Right atrium auricular region (tissue), 2 donors: ENCODE data around the gene CLDN6. TPM values are rescaled to one million over a fixed set of nuclear protein-coding genes. Genes with fewer than 3 reads are reported as not detected.

Experiments used
- DNase-seq: peaks from one replicate; pipeline ENCODE4 v3.0.0-alpha.2; 2019; ENCODE audit warnings: low spot score
- H3K27ac ChIP-seq, 2 donors: fragments of 200-600 bp; sonication (generic); 1 replicate in 1 of 2; 2 replicates in 1 of 2; pipeline ENCODE4 v1.5.1; 2016 to 2019
- H3K27me3 ChIP-seq, 2 donors: fragments of 200-600 bp; sonication (generic); one replicate each; pipeline versions ENCODE4 v1.5.1 to v1.6.0; 2017 to 2019
- H3K36me3 ChIP-seq: fragments of 200-600 bp; sonication (generic); one replicate; pipeline ENCODE4 v1.5.1; 2016
- H3K4me1 ChIP-seq, 2 donors: fragments of 200-600 bp; sonication (generic); one replicate each; pipeline versions ENCODE4 v1.5.1 to v1.6.0; 2017 to 2019
- H3K4me3 ChIP-seq, 2 donors: fragments of 200-600 bp; sonication (generic); 1 replicate in 1 of 2; 2 replicates in 1 of 2; pipeline ENCODE4 v1.5.1; 2017 to 2019; ENCODE audit warnings: mild to moderate bottlenecking in 1 of 2, moderate library complexity in 1 of 2
- H3K9me3 ChIP-seq, 2 donors: fragments of 200-600 bp; sonication (generic); one replicate each; pipeline ENCODE4 v1.5.1; 2019
- CTCF ChIP-seq, 2 donors: fragments of 200-600 bp; sonication (generic); IDR thresholded peaks; one replicate each; pipeline ENCODE4 v1.5.1; 2019; ENCODE audit warnings: antibody characterized with exemption in 2 of 2
- total RNA-seq, 2 donors: library from RNA; depleted of rRNA; stranded (reverse); fragments of >200 nt; gene quantifications; one replicate each; pipeline ENCODE4 v1.1.0, GENCODE V29; 2016

Gene CLDN6
- total RNA-seq, 2 donors from 2014 or later, result not detected

GRCh38 chr16:3046641-3047386, 28.8 kb upstream of the CLDN6 start:
- peaks cover 23 to 35% of the 10 kb centered on the region in 2 donors for H3K27me3 ChIP-seq
- H3K4me3 ChIP-seq, result peak overlapping the region in 1 of 2 donors; percentile 48
- no peaks in the 10 kb centered on the region for H3K36me3 ChIP-seq
- H3K9me3 ChIP-seq, result no peaks in the 10 kb centered on the region
- H3K27ac ChIP-seq, result no peak overlapping the region
- DNase-seq, result no peak
- TF ChIP-seq CTCF (IDR thresholded peaks at IDR 0.05), result no peak
- H3K4me1 ChIP-seq, result peaks cover 0 to 22% of the 10 kb centered on the region in 2 donors

DNA sequence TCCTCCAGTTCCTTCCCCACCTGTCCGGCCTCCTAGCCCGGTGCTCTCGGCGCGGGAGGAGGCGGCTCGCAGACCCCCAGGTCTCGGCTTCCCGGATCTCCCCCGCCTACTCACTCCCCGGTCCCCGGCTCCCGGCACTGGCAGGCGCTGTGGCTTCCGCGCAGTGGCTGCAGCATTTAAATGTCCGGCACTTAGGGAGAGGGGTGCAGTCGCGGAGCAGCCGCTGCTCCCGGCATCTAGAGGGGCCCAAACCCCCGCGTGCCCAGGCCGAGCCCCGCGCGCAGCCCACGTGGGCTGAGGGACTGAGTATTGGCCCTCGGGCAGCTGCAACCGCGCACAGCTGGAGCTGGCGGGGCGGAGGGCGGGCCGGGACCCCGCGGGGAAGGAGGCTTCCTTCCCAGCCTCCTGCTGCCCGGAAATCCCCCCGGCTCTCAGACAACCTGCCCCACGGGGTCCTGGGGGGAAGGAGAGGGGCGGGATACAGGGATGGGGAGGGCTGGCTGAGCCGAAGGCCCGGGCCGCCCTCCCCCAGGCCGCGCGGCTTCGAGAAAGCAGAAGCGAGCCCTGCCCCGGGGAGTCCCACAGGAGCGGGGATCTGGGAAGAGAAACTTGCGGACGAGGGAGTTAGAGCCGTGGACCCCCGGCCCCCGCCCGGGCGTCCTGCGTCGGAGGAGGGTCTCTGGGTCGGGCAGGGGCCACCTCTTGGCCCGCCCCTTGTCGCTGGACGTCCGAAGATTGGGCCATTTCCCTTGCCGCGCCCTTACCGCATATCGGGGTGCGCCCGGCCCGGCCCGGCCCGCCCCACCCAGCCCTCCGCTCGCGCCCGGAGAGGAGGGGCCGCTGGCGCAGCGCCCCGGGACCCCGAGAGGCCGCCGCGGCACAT, 28.0 kb upstream of the CLDN6 start, which contains the start of gene MMP25:
Gene MMP25, plus strand, starts transcription at position 804 of the 883 bp plus-strand sequence. CDS start 357 bp downstream, outside the sequence.
- Histone ChIP-seq H3K27me3 (peaks cover 23 to 35% of the 10 kb centered on the region in 2 donors), H3K4me3 (peak within 1 kb of the TSS; percentile 34 to 48), H3K27ac (no peak within 1 kb of the TSS), H3K9me3 (no peaks in the 10 kb centered on the region), H3K36me3 (no peaks in the 10 kb centered on the region), H3K4me1 (peaks cover 0 to 22% of the 10 kb centered on the region in 2 donors)
- no peak for TF ChIP-seq CTCF (IDR thresholded peaks at IDR 0.05)
- DNase-seq, result no peak

GRCh38 chr16:3044708-3045107, 26.7 kb upstream of the CLDN6 start:
- peaks cover 0 to 22% of the 10 kb centered on the region in 2 donors for H3K4me1 ChIP-seq
- TF ChIP-seq CTCF (IDR thresholded peaks at IDR 0.05), result no peak
- H3K27ac ChIP-seq, result no peak overlapping the region
- H3K36me3 ChIP-seq, result no peaks in the 10 kb centered on the region
- peaks cover 23 to 35% of the 10 kb centered on the region in 2 donors for H3K27me3 ChIP-seq
- no peak for DNase-seq
- no peaks in the 10 kb centered on the region for H3K9me3 ChIP-seq
- no peak overlapping the region for H3K4me3 ChIP-seq

DNA sequence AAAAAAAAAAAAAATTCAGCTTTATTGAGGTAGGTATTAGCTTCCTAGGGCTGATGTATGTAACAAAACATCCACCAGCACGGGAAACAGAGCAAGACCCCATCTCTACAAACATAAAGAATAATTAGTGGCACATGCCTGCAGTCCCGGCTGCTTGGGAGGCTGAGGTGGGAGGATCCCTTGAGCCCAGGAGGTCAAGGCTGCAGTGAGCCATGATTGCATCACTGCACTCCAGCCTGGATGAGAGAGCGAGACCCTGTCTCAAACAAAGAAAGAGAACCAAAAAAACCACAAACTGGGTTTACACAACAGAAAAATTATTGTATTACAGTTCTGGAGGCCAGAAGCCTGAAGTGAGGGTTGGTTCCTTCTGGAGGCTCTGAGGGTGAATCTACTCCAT, 24.4 kb upstream of the CLDN6 start:
- no peak overlapping the region for H3K4me3 ChIP-seq
- no peaks in the 10 kb centered on the region for H3K9me3 ChIP-seq
- H3K4me1 ChIP-seq, result peaks cover 0 to 22% of the 10 kb centered on the region in 2 donors
- no peaks in the 10 kb centered on the region for H3K36me3 ChIP-seq
- no peak for DNase-seq
- no peak overlapping the region for H3K27ac ChIP-seq
- TF ChIP-seq CTCF (IDR thresholded peaks at IDR 0.05), result no peak
- H3K27me3 ChIP-seq, result peaks cover 23 to 50% of the 10 kb centered on the region in 2 donors

- no peak for TF ChIP-seq CTCF (IDR thresholded peaks at IDR 0.05)
- DNase-seq, result no peak
- Histone ChIP-seq H3K4me1 (peaks cover 0 to 12% of the 10 kb centered on the region in 2 donors), H3K27me3 (peaks cover 17 to 37% of the 10 kb centered on the region in 2 donors), H3K27ac (no peak overlapping the region), H3K36me3 (no peaks in the 10 kb centered on the region), H3K4me3 (no peak overlapping the region), H3K9me3 (no peaks in the 10 kb centered on the region)
Measured at GRCh38 chr16:3038896-3039295, 20.9 kb upstream of the CLDN6 start.
